Fibroblast of lung (primary cell): ENCODE measurements around the gene CHST11. TPM values are rescaled to one million over a fixed set of nuclear protein-coding genes. Genes with fewer than 3 reads are reported as not detected.

ENCODE experiments used
- DNase-seq, 2 donors: peaks; one replicate each; pipeline versions ENCODE4 v3.0.0 to v3.0.0-alpha.2; 2010; ENCODE audit warnings: low read depth in 2 of 2
- H2AFZ ChIP-seq: 2 replicates; pipeline ENCODE4 v1.5.1; 2012; ENCODE audit warnings: low read length, control low read depth, inconsistent platforms
- H3K27ac ChIP-seq: 2 replicates; pipeline ENCODE4 v1.5.1; 2011; ENCODE audit warnings: low read length, control low read depth; ENCODE audit not compliant: insufficient read depth
- H3K27me3 ChIP-seq: 2 replicates; pipeline ENCODE4 v1.5.1; 2011; ENCODE audit warnings: mild to moderate bottlenecking, low read length; ENCODE audit not compliant: control insufficient read depth, insufficient read depth
- H3K36me3 ChIP-seq: 2 replicates; pipeline ENCODE4 v1.5.1; 2011; ENCODE audit warnings: low read length; ENCODE audit not compliant: control insufficient read depth, insufficient read depth
- H3K4me1 ChIP-seq: 2 replicates; pipeline ENCODE4 v1.5.1; 2011; ENCODE audit warnings: low read length; ENCODE audit not compliant: control insufficient read depth, insufficient read depth; ENCODE audit errors: extremely low read depth
- H3K4me2 ChIP-seq: 2 replicates; pipeline ENCODE4 v1.5.1; 2011; ENCODE audit warnings: low read length, control low read depth; ENCODE audit not compliant: insufficient read depth; ENCODE audit errors: extremely low read depth
- H3K4me3 ChIP-seq, 4 experiments: fragments of 200-600 bp in 1 of 4; sonication (generic) in 1 of 4; replicated peaks in 1 of 4; 2 replicates each; pipeline ENCODE4 v1.5.1; 2011 to 2016; ENCODE audit warnings: low read length in 4 of 4, low read depth in 3 of 4, mild to moderate bottlenecking in 3 of 4, control low read depth in 2 of 4, inconsistent platforms in 1 of 4, mixed read lengths in 1 of 4; ENCODE audit not compliant: insufficient read depth in 1 of 4; ENCODE audit errors: control extremely low read depth in 1 of 4
- H3K79me2 ChIP-seq: 2 replicates; pipeline ENCODE4 v1.5.1; 2012; ENCODE audit warnings: mild to moderate bottlenecking, low read length, inconsistent platforms; ENCODE audit not compliant: control insufficient read depth, insufficient read depth
- H3K9ac ChIP-seq: 2 replicates; pipeline ENCODE4 v1.5.1; 2011; ENCODE audit warnings: mild to moderate bottlenecking, low read length, control low read depth; ENCODE audit not compliant: insufficient read depth
- H3K9me3 ChIP-seq: 2 replicates; pipeline ENCODE4 v1.5.1; 2012; ENCODE audit warnings: low read depth, low read length; ENCODE audit not compliant: control insufficient read depth, insufficient read depth
- H4K20me1 ChIP-seq: 2 replicates; pipeline ENCODE4 v1.5.1; 2011; ENCODE audit warnings: low read length; ENCODE audit not compliant: control insufficient read depth, insufficient read depth; ENCODE audit errors: extremely low read depth
- CTCF ChIP-seq, 2 donors: IDR thresholded peaks in 1 of 2; conservative IDR thresholded peaks in 1 of 2; 1 replicate in 1 of 2; 2 replicates in 1 of 2; pipeline ENCODE4 v1.5.1; 2011 to 2012; ENCODE audit warnings: low read length in 2 of 2, control low read depth in 1 of 2, inconsistent platforms in 1 of 2, low read depth in 1 of 2, mild to moderate bottlenecking in 1 of 2
- EZH2 ChIP-seq: IDR thresholded peaks from 2 replicates; pipeline ENCODE4 v1.5.1; 2012; ENCODE audit warnings: low read length, control low read depth, mild to moderate bottlenecking; ENCODE audit errors: missing control alignments
- polyA plus RNA-seq, 2 donors: library from polyadenylated mRNA; depleted of rRNA in 1 of 2; stranded (reverse) in 1 of 2; unstranded in 1 of 2; fragments of >200 nt; gene quantifications; 2 replicates each; pipeline ENCODE4 v1.2.1, GENCODE V29; 2011 to 2012; ENCODE audit warnings: missing spikeins in 1 of 2
- total RNA-seq: library from RNA; depleted of rRNA; stranded (reverse); fragments of >200 nt; gene quantifications from 2 replicates; pipeline ENCODE4 v1.2.1, GENCODE V29; 2014

Gene CHST11
- total and polyA plus RNA-seq, 2 donors (not counting 1 experiment from before 2014, with no cell fraction given): 3.5 to 9.1 TPM

GRCh38 chr12:104738776-104739642 is 282.3 kb downstream of the CHST11 start:
- Histone ChIP-seq H3K4me1 (peaks cover 9% of the 10 kb centered on the region), H3K4me2 (no peak overlapping the region), H2AFZ (no peak overlapping the region)

GRCh38 chr12:104740668-104741067 is 283.9 kb downstream of the CHST11 start:
- no peaks in the 10 kb centered on the region for H4K20me1 ChIP-seq
- TF ChIP-seq EZH2 (no peak), CTCF (conservative IDR thresholded peaks at IDR 0.05 in 1 of 2, IDR thresholded peaks at IDR 0.05 in 1 of 2; ENCODE audit: low read depth in 1 of 2, low read length in 2 of 2) (no peak)
- DNase-seq: no peak
- no peak overlapping the region for H3K4me3 ChIP-seq
- no peak overlapping the region for H3K4me2 ChIP-seq
- no peaks in the 10 kb centered on the region for H3K27me3 ChIP-seq
- no peak overlapping the region for H2AFZ ChIP-seq
- H3K9ac ChIP-seq: no peak overlapping the region
- H3K9me3 ChIP-seq: no peaks in the 10 kb centered on the region
- H3K27ac ChIP-seq: no peak overlapping the region
- no peaks in the 10 kb centered on the region for H3K36me3 ChIP-seq
- H3K79me2 ChIP-seq: no peaks in the 10 kb centered on the region
- peaks cover 7% of the 10 kb centered on the region for H3K4me1 ChIP-seq

More at GRCh38 chr12:104738776-104739642, 282.3 kb downstream of the CHST11 start:
- H4K20me1 ChIP-seq: no peaks in the 10 kb centered on the region
- TF ChIP-seq EZH2: no peak
- no peak for TF ChIP-seq CTCF (conservative IDR thresholded peaks at IDR 0.05 in 1 of 2, IDR thresholded peaks at IDR 0.05 in 1 of 2; ENCODE audit: low read depth in 1 of 2, low read length in 2 of 2)
- no peak overlapping the region for H3K4me3 ChIP-seq
- H3K27me3 ChIP-seq: no peaks in the 10 kb centered on the region
- no peaks in the 10 kb centered on the region for H3K79me2 ChIP-seq
- no peak for DNase-seq
- H3K27ac ChIP-seq: no peak overlapping the region
- H3K9me3 ChIP-seq: no peaks in the 10 kb centered on the region
- H3K36me3 ChIP-seq: no peaks in the 10 kb centered on the region
- no peak overlapping the region for H3K9ac ChIP-seq

- H3K9ac ChIP-seq: no peak overlapping the region
Measured at GRCh38 chr12:104741077-104741476, 284.3 kb downstream of the CHST11 start.

More at GRCh38 chr12:104741077-104741476, 284.3 kb downstream of the CHST11 start:
- no peaks in the 10 kb centered on the region for H4K20me1 ChIP-seq
- no peak overlapping the region for H3K4me3 ChIP-seq
- no peaks in the 10 kb centered on the region for H3K79me2 ChIP-seq
- H3K36me3 ChIP-seq: no peaks in the 10 kb centered on the region
- no peaks in the 10 kb centered on the region for H3K9me3 ChIP-seq
- no peak overlapping the region for H2AFZ ChIP-seq
- no peak overlapping the region for H3K27ac ChIP-seq
- TF ChIP-seq EZH2 (no peak), CTCF (conservative IDR thresholded peaks at IDR 0.05 in 1 of 2, IDR thresholded peaks at IDR 0.05 in 1 of 2; ENCODE audit: low read depth in 1 of 2, low read length in 2 of 2) (no peak)
- no peak for DNase-seq
- H3K4me1 ChIP-seq: peaks cover 3% of the 10 kb centered on the region
- H3K4me2 ChIP-seq: no peak overlapping the region
- no peaks in the 10 kb centered on the region for H3K27me3 ChIP-seq
